Hepatic stellate cell (primary cell): ENCODE data around the gene COQ2.
"Not testable (repeated sequence)": the region's sequence is repeated elsewhere in the genome, so short reads cannot be mapped to it uniquely, and the experiment has no call there.

Experiments
- DNase-seq: peaks from one replicate; pipeline ENCODE4 v3.0.0; 2011; ENCODE audit warnings: low spot score

The COQ2 gene

GRCh38 chr4:83247415-83248357, 36.9 kb downstream of the COQ2 start:
- no peak for DNase-seq

GRCh38 chr4:83241132-83241531, 43.5 kb downstream of the COQ2 start:
- no peak for DNase-seq

DNA sequence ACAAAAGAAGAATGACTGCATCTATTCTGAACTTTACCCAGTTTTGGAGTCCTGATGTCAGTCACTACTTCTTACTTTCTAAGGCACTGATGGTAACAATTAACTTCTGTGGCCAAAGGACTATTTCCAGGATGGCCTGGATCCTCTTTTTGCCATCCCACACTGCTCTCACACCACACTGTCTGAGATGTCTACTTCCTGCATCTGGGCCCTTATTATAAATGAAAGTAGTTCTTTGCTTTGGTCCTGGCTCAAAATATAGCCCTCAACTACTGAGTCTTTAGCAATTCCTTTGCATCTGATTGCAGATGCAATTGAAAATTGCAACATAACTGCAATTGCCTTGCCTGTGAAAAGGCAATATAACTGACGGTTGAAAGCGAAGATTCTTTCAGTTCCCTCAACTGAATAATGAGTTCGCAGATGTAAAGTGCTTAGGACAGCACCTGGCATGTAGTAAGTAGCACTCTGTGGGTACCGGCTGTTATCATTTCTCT, 44.2 kb downstream of the COQ2 start:
- no peak for DNase-seq

DNA sequence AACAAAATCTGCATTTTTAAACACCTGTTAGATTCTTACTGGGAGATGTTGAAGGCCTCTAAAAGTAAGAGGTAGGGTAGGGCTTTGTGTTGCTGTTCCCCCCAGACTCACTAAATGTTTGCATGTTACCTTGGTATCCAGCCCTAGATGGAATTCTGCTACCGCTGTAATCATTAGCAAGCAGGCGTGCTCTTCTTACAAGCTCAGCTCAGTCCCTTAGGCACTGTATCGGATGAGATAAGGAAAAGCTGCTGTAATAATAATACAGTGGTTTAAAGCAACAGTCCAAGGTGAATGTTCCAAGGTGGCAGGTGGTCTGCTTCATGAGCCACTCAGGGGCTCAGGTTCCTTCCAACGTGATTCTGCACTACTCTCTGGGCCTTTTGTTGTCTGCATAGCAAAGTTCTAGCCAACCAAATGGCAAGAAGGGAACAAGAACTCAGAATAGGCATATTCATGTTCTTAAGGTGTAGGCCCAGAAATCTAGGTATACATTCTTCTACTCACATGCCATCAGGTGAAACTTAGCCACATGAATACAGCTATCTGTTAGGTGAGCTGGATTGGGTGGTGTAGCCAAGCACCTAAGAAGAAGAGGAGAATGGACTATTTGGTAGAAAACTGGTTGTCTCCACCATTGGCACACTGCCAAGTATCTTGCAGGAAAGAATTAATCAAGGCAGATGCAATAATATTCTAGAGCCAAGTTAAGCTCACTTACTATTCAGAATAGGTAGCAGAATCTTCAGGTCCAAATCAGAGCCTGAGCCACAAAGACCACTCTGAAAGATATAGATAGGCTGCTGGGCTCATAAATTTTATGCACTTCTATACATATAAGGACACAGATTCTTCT, 46.0 kb downstream of the COQ2 start:
- no peak for DNase-seq

- DNase-seq: no peak
Observed at GRCh38 chr4:83237591-83237990, 47.0 kb downstream of the COQ2 start.

DNA sequence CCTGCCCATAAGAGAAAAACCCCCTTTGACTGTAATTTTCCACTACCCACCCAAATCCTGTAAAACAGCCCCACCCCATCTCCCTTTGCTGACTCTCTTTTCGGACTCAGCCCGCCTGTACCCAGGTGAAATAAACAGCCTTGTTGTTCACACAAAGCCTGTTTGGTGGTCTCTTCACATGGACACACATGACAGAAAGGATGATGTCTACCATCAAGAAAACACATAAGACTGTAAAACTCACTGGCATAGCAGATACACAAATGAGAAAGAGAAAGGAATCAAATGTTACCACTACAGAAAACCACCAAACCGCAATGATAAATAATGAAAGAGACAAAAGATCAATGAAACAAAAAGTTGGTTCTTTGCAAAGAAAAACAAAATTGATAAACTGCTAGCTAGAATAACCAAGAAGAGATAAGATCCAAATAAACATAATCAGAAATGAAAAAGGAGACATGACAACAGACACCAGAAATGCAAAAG, 48.9 kb downstream of the COQ2 start:
- not testable (repeated sequence) for DNase-seq

GRCh38 chr4:83234902-83235644, 49.5 kb downstream of the COQ2 start:
- no peak for DNase-seq

DNA sequence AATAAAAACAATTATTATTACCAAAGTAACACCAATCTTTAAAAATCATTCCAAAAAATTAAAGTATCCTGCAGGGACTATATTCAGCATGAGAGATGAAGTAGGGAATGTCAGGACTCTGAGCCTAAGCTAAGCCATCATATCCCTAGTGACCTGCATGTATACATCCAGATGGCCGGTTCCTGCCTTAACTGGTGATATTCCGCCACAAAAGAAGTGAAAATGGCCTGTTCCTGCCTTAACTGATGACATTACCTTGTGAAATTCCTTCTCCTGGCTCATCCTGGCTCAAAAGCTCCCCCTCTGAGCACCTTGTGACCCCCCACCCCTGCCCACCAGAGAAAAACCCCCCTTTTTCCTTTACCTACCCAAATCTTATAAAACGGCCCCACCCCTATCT, 50.2 kb downstream of the COQ2 start:
- not testable (repeated sequence) for DNase-seq

GRCh38 chr4:83232082-83232481, 52.5 kb downstream of the COQ2 start:
- DNase-seq: no peak

DNA sequence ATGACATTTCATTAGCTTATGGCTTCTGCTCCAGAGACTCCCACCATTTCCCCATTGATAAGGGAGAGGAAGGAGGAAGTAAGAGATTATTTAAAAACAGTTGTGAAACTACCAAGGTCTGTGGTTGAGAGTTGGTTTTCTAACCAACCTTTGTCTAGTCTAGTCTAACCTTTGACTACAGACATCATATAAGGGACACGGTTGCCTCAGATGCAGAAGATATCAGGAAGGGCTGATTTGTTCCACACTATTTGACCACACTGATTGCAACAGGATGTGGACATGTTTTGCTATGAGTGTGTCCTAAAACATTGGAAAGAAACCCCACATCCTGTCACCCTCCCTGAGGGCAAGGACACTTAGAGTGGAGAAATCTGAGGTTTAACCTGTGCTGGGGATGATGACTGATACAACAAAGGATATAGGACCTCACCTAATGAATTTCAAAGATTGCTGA, 53.0 kb downstream of the COQ2 start:
- no peak for DNase-seq

GRCh38 chr4:83230928-83231327, 53.7 kb downstream of the COQ2 start:
- no peak for DNase-seq

DNA sequence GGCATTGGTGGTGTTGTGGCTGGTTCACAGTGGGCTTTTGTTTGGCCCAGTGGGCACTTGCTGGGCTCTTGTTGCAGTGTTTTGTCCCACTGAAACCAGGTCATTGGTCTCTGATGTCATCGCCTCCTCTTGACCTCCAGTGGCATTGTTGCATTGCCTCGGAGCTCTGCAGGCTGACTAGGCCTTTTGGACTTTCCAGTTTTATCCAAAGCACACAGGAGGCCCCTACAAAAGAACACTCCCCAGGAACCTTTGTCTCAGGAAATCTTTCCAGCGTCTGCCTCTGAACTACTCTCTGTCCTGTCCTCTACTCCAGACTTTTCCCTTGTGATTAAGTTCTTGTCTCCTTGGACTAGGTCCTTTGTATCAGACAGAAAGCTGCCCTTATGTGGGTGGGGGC, 54.8 kb downstream of the COQ2 start:
- DNase-seq: no peak

DNA sequence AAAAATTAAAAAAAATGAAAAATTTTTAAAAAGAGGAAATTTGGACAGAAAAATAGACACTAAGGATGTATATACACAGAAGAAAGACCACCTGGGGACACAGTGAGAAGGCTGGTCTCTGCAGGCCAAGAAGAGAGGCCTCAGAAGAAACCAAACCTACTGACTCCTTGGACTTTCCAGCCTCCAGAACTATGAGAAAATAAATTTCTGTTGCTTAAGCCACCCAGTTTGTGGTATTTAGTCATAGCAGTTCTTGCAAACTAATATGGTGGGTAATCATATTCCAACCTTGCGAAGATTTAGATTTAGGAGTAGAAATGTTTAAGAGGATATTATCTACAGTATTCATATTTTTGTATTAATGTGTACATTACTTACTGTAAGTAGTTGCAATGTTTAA, 56.4 kb downstream of the COQ2 start:
- DNase-seq: no peak

- no peak for DNase-seq
Observed at GRCh38 chr4:83224502-83225197, 59.9 kb downstream of the COQ2 start.

DNA sequence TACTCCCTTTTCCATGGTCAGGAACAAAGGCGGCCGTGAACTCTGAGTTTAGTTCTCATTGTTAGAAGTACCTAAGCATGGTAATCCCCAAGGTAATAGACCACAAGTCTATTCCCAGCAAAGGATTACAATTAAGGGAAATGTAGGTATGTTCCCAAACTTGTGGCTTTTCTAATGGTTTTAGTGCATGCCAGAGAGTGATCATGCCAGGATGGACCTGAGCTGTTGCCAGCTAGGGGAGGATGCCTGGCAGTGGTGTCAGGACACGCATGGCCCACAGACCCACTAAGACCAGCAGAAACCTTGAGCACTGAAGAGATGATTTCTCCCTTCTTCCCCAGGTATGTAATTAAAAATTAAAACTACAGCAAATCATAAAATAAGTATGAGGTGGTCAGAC, 60.8 kb downstream of the COQ2 start:
- no peak for DNase-seq

GRCh38 chr4:83221897-83222441, 62.6 kb downstream of the COQ2 start:
- no peak for DNase-seq

DNA sequence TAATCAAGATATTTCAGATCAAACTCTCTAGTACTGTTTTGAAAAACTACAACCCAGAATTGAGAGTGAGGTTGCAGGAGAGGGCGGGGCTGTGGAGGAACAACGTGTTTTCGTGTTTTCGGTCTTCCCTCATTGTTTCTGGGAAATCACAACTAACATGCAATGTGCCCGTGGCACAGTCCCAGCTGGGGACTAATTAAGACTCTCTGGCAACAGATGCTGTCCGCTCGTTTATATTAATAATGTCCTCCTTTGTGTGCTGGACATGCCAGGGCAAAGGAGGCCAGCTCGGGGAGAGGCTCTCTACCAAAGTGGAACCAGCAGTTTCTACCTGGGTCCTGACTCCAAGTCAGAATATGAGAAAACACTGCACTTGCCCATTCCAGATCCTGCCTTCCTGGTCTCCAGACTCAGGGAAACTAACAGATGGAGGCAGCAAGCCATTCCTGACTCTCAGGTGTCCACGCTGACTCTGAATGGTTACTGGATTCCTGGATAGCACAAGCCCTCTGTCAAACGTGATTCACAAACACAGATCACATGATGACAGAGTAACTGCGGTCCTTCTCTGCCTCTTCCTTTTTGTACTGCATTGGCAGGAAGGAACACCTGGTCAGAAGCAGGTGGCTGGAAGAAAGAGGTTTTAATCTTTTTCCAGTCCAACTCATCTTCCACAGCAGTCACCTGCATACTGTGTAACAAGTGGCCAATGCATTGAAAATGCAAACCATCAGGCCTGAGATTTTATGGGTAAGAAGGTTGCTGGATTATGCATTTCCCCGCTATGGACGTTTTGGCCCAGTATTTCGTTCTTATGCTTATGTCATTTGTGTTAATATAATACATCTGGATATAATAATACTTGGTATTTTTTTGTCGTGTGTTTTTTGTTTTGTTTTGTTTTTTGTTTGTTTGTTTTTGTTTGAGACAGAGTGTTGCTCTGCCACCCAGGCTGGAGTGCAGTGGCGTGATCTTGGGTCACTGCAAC, 65.0 kb downstream of the COQ2 start:
- DNase-seq: no peak

GRCh38 chr4:83217721-83218522, 66.7 kb downstream of the COQ2 start:
- no peak for DNase-seq
